ENCODE measurements around the gene FBXL16.

Gene FBXL16

DNA sequence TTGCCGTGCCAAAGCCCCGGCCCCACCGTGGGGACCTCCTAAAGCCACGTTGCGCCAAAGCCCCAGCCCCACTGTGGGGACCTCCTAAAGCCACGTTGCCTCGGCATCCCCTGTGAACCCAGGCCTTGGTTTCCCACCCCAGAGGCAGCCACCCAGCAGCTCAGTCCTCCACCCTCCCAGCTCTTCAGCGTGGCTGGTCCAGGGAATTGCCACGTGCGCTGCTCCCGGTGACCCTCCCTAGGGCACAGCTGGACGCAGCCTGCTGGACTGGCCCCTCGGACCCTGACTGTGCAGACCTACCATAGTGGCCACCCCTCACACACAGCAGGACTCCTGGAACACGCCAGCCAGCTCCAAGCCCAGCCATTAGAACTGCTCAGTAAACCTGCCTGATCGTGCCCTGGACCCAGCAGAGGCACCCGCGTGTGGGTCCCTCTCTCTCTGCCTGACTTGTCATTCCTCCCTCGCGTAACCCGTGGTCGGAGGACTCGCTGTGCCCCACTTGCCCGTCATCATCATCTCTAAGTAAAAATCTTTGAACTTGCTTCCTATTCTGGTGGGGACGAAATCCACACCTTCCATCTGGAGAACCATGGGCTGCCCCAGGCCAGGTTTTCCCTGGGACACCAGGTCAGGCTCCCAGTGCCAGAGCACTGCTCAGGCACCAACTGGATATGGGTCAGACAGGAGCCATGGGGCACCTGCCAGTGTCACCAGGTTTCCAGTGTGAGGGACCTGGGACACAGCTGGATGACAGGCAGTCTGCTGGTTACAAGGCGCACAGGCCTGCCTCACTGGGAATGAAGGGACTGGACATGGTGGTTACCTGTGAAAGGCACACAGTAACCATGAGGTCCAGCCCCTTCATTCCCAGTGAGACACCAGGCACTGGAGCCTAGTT lies 29.6 kb upstream of the FBXL16 start:
- no peak for DNase-seq (ENCODE audit: low spot score)

DNA sequence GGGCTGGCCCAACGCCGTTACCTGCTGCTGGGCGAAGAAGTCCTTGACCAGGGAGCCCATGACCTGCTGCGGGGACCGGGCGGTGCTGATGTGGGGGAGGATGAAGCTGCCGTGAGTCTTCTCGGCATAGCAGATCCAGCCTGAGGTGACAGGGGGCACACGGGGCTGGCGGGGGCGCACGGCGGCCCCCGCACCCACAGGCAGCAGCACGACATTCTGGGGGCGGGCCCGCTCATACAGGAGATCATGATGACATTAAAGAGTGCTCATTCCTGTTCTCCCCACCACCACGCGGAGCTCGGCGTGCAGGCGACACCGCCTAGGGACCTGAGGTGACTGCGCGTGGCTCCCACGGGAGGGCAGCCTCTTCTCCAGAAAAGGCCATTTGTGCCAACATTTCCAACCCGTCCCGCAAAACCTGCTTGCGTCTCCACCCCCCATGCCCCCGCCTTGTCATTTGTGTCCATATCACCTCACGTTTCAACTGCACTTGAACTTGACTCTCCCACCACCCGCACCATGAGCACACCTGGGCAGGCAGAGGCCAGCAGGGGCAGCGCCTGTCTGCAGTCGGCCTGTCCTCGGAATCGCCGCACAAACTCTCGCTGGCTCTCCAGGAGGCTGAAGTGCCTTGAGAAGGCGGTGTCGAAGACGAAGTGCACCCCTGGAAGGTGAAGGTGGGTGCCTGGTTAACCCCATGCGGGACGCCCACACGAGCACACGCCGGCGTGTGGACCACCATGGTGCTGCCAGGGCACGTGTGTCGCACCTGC lies 28.8 kb upstream of the FBXL16 start:
- no peak for DNase-seq (ENCODE audit: low spot score)

DNA sequence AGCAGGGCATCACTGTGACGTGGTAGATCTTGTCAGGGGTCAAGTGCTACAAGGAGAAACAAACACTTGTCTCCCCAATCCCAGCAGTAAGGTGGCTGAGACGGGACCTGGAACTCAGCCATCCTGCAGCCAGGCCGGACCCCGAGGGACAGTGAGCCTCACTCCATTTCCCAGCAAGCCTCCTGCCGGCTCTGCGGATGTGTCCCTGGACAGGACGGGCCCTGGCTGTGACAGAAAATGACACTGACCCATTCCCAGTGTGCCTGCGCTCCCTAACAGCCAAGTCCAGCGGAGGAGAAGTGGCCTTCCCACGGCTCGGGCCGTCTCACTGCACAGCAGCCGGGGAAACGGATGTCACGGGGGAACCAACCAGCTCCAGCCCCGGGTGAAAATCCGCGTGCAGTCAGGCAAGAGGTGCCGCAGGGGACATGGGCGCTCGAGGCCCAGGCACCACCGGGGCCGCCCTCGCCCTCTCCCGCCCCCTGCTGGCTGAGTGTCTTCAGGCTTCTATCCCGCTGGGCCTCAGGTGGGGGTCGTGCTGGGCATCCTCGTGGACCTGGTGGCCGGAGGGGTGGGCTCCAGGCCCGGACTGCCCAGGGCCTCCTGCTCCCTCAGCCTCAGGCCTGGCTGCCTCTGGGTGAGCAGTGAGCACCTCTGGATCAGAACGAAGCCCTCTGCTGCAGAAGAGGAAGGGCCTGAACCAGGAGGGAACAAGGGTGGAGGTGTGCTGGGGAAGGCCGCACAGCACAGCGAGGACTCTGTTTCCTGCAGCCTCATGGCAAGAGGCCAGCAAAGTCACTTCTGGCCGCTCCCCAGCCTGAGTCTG lies 28.0 kb upstream of the FBXL16 start:
- no peak for DNase-seq (ENCODE audit: low spot score)

DNA sequence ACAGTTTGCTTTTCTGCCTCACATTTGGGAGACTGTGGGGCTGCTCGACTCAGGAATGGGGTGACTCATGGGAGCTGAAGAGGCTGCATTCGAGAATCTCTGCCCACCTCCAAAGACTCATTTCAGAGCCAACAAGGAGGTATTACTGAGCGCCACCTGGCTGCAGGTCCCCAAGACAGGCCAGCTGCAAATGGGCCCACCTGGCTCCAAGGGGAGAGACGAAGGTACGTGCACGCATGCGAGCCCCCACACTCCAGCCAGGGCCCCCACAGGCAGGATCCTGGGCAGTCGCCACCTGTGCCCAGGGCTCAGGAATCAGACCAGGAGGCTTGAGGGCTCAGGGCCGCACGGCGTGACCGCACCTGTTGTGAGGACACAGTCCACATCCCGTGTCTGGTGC lies 27.3 kb upstream of the FBXL16 start:
- DNase-seq (ENCODE audit: low spot score): no peak

GRCh38 chr16:732332-732731 lies 26.7 kb upstream of the FBXL16 start:
- no peak for DNase-seq (ENCODE audit: low spot score)

- no peak for DNase-seq (ENCODE audit: low spot score)
Measured at GRCh38 chr16:730666-731509, 25.3 kb upstream of the FBXL16 start.

DNA sequence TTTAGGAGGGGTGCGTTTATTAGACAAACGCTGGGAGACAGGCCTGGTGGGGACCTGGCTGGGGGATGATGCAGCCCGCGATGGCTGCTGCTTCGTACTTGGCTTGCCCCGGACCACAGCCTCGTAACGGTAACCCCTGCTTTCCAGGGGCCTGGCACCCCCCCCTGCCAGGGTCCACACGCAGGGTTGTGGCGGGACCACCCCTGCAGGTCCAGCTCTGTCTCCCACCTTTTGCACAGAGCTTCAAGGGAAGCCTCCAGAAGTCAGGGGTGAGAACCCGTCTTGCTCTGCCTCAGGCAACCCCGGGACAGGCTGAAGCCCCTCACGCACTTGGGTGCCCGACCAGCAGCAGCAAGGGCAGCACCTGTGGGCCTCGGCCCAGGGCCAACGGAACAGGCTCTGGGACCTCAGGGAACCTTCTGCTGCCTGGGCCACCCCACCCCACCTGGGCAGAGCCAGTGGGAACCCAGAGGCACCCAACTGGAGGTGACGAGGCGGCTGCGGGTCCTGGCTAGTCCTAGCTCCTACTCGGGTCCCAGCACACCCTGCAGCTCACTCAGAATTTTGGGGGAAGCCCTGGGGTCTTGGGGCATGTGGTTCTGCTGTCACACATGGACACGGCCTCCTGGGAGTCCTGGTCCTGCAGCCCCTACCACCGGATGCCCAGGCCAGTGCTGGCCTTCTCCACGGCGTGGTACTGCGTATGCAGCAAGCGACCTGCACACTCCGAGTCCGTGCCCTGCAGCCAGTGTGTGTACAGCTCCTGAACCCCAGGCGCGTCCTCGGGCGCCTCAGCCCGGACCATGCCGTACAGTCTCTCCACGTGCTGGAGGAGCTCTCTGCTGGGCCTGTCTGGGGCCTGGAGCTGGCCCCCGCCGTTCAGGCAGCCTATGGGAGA lies 24.4 kb upstream of the FBXL16 start:
- no peak for DNase-seq (ENCODE audit: low spot score)

DNA sequence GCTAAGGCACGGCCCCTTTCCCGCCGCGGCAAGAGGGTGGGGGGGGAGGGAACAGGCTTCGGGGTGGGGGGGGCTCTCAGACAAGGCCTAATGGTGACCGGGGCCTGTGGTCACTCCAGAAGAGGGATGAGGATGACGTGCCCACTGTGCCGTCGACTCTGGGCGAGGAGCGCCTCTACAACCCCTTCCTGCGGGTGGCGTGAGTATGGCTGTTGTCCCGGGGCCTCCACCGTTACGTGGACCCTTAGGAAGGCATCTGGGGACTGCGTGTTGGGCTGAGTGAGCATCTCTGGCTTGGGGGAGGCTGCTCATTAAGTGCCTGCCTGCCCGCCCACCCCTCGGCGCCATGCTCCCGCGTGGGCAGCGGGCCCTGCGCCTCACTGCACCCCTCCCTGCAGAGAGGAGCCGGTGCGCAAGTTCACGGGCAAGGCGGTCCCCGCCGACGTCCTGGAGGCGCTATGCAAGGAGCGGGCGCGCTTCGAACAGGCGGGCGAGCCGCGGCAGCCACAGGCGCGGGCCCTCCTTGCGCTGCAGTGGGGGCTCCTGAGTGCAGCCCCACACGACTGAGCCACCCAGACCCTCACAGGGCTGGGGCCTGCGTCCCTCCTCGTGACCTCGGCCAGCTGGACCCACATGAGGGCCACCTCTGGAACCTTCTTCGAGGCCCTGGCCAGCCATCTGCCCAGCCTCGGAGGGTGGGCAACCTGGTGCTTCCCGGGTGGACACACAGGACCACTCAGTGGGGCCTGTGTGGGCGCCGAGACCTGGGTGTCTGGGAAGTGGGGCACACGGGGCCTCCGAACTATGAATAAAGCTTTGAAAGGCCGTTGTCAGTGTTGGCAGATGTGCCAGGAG lies 23.5 kb upstream of the FBXL16 start:
- no peak for DNase-seq (ENCODE audit: low spot score)

DNA sequence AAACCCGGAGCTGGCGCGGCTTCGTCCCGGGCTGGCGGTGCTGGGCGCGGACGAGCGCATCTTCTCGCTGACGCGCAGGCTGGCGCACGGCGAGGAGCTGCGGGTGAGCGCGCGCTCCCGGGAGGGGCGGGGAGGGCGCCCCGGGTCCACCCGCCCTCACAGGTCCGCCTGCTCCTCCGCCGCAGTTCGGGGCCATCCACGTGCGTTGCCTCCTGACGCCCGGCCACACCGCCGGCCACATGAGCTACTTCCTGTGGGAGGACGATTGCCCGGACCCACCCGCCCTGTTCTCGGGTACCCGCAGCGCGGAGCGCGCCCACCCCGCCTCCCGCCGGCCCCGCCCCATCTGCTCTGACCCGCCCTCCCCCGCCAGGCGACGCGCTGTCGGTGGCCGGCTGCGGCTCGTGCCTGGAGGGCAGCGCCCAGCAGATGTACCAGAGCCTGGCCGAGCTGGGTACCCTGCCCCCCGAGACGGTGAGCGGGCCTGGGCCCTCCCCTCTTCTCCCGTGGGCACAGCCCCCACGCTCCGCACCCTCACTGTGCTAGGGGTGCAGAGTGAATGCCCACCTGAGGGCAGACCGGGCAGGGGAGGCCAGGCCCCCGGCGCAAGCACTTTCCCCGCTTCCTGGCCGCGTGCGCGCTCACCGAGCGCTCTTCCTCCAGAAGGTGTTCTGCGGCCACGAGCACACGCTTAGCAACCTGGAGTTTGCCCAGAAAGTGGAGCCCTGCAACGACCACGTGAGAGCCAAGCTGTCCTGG lies 22.7 kb upstream of the FBXL16 start:
- peak; percentile 69 for DNase-seq (ENCODE audit: low spot score)

- DNase-seq (ENCODE audit: low spot score): no peak
Measured at GRCh38 chr16:727291-727977, 21.8 kb upstream of the FBXL16 start.

GRCh38 chr16:726438-727290 lies 21.1 kb upstream of the FBXL16 start, which contains the start of the genes CCDC78 and HAGHL:
Gene CCDC78, minus strand, starts transcription at chr16:726443. Its CDS starts 76 bp downstream, at chr16:726367.
Gene HAGHL, plus strand, starts transcription at chr16:727106. Its CDS starts 404 bp downstream, at chr16:727510.
- peak; percentile 60 for DNase-seq (ENCODE audit: low spot score)

GRCh38 chr16:726188-726437 lies 20.5 kb upstream of the FBXL16 start:
- no peak for DNase-seq (ENCODE audit: low spot score)

DNA sequence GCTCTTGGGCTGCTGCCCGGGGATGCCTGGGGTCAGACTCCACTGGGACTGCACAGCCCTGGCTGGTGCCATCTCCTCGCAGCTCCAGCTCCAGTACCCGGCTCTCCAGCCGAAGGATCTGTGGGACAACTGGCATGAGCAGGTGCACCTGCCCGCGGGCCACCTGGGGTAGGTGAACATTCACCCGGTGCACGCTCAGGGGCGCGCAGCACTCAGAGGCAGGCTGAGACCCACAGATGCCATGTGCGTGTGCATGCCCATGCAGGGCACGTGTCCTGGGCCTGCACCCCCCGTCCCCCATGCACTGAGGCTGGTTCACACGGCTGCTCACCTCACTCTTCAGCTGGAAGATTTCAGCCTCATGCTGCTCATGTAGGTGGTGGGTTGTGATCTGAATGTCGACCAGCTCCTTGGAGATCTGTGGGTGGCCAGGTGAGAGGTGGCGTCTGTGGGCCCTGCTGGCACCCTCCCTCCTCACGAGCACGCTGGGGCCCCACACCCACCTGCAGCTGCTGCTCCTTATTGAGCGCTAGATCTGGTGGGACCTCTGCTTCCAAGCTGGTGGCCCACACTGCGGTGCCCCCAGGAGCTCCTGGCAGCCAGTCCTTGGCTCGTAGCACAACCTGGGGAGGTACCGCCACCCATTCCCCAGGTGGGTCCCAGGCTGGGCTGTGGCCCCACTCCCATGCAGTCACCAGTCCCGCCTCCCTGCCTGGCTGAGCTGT lies 20.0 kb upstream of the FBXL16 start:
- no peak for DNase-seq (ENCODE audit: low spot score)

GRCh38 chr16:725041-725376 lies 19.4 kb upstream of the FBXL16 start:
- no peak for DNase-seq (ENCODE audit: low spot score)

DNA sequence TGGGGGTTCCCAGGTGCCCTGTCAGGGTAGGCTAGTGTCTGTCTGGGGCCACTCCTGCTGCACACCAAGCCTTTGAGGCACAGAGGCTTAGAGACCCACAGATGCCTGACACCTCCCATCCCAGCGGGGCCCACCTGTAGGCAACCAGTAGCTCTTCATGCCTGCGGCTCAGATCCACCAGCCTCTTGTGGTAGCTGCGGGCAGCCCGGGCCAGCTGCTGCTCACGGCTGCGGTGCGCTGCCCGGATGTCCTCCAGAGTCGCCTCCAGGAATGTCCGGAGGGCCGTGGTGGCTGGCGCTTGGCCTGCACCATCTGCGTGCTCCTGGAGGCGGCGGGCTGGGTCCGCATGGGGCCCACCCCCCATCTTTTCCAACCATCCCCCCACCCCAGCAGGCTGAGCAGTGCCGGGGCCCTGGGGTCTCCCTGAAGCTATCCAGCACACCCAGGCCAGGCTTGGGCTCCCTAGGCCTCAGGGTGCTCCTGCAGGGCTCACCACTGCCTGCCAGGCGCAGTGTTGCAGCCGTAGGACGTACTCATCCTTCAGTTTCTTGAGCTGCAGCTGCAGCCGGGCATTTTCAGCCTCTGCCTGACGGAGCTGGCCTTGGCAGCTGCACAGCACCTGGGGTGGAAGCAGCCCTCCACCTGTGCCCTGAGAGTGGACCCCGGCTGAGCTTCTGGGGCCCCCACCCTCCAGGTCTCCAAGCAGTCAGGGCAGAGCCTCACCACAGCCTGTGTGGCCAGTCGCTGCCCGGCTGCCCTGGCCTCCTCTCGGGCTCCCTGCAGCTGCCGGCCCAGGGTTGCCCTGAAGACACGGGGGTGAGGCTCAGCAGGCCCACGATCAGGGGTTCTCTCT lies 18.8 kb upstream of the FBXL16 start:
- DNase-seq (ENCODE audit: low spot score): no peak

- DNase-seq (ENCODE audit: low spot score): no peak
Measured at GRCh38 chr16:723695-724094, 18.1 kb upstream of the FBXL16 start.
